Stomach (tissue), 4 donors: ENCODE measurements around the gene AANAT.

Source experiments
- POLR2A ChIP-seq, 4 donors: fragments of 450-650 bp; IDR thresholded peaks; one replicate each; pipeline ENCODE4 v1.6.1; 2016; ENCODE audit warnings: antibody characterized with exemption in 4 of 4, control low read depth in 2 of 4, mild to moderate bottlenecking in 1 of 4, moderate library complexity in 1 of 4
- TF ChIP-seq, protein P1 (sequence below), 7 experiments: fragments of 450-650 bp in 4 of 7; fragments of 200-600 bp in 3 of 7; sonication (generic) in 3 of 7; IDR thresholded peaks; one replicate each; pipeline ENCODE4 v1.5.1; 2016 to 2019; ENCODE audit warnings: antibody characterized with exemption in 7 of 7, control low read depth in 2 of 7, mild to moderate bottlenecking in 1 of 7

DNA sequence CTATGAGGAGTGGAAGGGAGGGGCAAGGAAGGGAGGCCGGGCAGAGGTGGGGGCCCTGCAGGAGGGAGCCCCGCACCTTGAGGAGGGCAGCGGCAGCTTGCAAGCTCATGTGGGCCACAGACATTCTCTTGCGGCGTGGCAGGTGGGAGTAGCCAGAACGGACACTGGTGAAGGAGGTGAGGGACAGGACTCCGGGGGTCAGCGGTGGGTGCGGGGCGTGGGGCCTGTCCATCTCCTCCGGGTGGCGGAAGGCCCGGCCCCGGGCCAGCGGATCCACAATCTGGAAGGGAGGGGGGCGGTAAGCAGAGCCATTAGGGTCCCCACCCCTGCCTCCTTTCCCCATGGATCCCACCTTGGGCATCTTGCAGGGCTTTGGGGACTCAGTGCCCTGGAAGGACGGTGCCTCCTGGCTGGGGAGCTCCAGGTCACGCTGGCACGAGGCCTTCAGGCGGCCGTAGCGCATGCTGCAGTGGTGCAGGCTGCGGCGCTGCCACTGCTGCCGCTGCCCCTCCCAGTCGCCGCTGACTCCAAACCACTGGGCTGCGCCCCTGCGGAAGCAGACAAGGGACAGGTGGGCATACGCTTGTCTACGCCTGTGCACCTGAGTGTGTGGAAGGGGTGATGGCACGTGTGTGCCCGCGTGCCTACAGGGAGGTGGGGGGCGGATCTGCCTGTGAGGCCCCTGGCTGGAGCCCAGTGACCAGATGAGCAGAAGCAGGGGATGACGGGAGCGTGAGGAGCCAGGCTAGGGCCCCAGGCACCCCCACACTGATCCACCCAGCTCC lies 11.5 kb downstream of the AANAT start:
- TF ChIP-seq POLR2A (IDR thresholded peaks at IDR 0.05): no peak
- TF ChIP-seq, protein P1, sequence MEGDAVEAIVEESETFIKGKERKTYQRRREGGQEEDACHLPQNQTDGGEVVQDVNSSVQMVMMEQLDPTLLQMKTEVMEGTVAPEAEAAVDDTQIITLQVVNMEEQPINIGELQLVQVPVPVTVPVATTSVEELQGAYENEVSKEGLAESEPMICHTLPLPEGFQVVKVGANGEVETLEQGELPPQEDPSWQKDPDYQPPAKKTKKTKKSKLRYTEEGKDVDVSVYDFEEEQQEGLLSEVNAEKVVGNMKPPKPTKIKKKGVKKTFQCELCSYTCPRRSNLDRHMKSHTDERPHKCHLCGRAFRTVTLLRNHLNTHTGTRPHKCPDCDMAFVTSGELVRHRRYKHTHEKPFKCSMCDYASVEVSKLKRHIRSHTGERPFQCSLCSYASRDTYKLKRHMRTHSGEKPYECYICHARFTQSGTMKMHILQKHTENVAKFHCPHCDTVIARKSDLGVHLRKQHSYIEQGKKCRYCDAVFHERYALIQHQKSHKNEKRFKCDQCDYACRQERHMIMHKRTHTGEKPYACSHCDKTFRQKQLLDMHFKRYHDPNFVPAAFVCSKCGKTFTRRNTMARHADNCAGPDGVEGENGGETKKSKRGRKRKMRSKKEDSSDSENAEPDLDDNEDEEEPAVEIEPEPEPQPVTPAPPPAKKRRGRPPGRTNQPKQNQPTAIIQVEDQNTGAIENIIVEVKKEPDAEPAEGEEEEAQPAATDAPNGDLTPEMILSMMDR (IDR thresholded peaks at IDR 0.05): no peak
